HT1080 (cell line): ENCODE data around the gene DMD. TPM values are rescaled to one million over a fixed set of nuclear protein-coding genes. Genes with fewer than 3 reads are reported as not detected.
A peak's percentile ranks its signal among the peaks of the same experiment; 100 is the strongest.
"Not testable (repeated sequence)": the region's sequence is repeated elsewhere in the genome, so short reads cannot be mapped to it uniquely, and the experiment has no call there.

Experiments
- DNase-seq: peaks from one replicate; pipeline ENCODE4 v3.0.0-alpha.2; 2015; ENCODE audit warnings: low read depth
- total RNA-seq: library from RNA; depleted of rRNA; stranded (reverse); fragments of >200 nt; shearing (Covaris generic); gene quantifications from 2 replicates; pipeline ENCODE4 v1.2.3, GENCODE V29; 2014

The DMD gene
- total RNA-seq, 1 experiment from 2014 or later = 4.0 TPM

DNA sequence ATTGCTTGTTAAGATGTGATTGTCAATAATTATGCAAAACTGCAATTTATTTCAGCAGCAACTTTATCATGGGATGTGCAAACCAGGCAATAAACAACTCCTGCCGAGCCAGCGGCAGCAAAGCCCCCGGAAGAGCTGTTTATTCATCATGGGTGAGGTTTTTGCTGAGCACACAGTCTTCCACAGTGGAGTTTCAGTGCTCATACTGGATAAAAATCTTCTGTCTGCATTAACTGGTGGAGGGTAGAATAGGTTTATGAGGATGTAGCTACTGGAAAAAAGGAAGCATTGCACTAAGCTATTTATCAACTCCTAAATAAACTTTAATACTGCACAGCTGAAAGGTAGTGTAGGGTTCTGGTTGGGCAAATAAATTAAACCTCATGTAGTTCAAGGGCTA, 1582.2 kb downstream of the DMD start:
- DNase-seq = no peak

DNA sequence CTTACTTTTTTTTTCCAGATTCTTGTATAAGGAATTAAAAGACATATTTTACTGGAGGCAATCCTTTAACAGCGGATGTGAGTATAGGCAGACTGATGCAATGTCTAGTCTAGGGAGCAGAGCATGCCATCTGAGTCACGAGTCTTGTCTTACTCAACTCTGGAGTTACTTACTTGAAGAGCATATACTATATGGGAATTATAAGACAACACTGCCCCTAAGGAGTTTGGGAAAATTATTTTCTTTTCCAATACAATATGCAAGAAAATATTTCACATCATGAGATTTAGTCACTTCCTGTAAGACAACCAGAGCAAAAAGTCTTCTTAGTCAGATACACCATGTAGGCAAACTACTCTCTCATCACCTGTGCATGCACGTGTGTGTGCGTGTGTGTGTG, 1602.2 kb downstream of the DMD start:
- peak; percentile 89 for DNase-seq

DNA sequence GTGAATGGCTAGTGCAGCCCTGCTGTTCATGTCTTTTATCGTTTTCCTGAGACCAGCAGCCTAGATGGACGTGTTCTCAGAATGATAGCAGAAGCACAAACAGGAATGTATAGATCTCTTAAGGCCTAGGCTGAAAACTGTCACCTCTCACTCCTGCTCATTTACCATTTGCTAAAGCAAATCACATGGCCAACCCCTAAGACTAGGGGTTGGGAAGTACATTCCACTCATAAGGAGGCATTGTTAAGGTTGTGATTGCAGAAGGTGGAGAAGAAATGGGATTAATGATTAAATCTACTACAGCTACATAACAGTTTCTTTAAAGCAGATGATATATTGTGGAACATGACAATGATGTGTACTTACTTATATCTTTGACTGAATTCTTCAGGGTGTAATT, 1602.7 kb downstream of the DMD start:
- DNase-seq = peak; percentile 1

DNA sequence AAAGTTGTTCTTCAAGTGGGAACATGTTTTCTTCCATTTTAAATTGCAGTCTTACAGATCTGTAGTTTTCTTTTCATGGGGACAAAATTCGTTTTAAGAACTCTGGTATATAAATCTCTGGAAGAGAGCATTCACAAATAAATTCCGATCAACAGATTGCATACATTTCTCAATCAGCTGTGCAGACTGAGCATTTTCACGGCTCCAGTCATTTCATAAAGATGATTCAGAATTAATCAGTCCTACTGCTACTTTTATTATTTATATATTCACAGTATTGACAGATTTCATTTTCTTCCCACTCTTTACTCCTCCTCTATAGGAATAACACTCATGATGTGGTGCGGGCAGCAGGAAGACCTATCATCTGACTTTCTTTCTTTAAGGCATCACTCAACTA, 1604.6 kb downstream of the DMD start:
- no peak for DNase-seq

DNA sequence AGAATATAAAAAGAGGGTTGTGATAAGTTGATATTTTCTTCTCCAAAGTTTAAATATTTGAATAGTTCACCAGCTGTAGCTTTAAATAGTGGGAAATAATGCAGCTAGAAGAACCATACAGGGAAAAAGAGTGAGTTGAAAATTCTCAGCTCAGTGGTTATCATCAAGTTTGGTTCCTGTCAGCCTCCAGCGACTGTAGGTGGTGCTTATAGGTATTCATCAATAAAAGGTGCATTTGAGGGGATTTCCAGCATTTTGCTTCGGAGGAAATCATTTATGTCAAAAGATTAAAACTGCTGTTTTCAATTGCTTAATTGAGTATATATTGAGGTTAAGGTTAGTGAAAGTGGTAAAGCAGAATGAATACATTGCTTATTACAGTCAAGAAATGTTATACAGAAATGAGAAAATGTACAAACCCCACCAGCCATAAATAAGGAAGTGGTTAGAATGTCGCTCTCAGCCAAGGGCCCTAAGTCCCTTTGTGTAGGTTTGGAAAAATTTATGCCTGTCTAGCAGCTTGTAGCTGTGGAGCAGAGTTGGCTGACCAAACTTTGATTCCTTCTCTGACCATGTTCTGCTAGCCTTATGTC, 1606.6 kb downstream of the DMD start:
- no peak for DNase-seq

DNA sequence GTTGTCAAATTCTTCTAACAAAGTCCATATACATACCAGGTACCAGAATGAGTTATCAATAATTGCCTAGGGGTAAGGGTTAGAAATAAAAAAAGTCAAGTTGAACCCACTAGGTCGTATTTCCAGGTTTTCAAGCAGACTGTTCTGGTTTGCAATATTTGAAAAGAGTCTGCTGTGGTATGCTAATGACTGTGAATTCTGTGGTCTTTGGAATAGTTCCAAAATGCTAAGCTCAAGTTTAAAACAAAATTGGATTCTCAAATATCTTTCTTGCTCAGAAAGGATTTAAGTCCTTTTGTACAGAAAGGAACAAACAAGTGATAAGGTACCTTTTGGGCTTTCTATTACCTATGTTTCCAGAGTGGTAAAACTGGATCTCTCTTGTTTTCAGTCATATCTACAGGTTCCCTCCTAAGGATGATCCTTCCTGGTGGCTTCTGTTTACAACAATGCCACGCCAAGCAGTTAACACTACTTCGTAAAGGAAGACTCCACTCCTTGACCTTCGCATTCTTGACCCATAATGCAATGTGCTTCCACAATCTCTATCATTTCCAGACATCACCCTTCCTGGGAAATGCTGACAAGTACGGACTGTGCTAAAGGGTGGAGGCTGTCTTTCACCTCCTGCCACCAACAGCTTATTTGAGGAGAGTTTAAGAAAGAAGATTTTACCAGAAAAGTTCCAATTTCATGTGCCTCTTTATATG, 1607.8 kb downstream of the DMD start:
- DNase-seq = no peak

DNA sequence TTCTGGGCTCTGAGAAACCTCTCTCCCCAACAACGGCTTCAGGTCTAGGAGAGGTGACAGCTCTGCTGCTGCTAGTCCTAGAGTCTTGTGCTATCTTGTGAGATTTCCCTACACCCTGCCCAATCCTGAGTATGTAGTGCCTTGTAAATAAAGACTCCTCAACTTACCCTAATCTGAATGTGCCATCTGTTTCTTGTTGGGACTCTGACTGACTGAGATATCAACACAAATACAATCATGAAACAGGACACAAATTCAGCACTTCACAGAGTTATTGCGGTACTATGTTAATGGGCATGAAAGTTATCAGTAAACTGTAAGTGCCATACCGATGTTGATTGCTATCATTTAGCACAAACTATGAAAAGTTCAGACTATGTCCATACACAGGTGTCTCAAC, 1610.5 kb downstream of the DMD start:
- no peak for DNase-seq

DNA sequence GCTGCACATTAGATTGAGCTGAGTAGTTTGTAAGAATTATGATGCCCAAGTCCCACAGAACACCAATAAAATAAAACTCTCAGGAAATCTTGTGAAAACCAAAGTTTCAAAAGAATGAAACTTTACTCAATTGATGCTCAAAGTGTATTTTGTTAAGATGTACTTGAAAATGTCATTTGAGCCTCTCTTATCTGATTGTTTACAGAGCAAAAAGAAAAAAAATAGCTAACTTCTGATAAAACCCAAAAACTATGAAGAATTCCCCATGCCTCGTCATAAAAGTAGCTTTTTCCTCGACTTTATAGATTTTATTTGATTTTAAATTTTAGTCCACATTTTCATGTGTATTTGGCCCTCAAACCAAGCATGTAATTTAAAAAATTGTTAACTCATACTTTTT, 1618.0 kb downstream of the DMD start:
- DNase-seq = no peak

DNA sequence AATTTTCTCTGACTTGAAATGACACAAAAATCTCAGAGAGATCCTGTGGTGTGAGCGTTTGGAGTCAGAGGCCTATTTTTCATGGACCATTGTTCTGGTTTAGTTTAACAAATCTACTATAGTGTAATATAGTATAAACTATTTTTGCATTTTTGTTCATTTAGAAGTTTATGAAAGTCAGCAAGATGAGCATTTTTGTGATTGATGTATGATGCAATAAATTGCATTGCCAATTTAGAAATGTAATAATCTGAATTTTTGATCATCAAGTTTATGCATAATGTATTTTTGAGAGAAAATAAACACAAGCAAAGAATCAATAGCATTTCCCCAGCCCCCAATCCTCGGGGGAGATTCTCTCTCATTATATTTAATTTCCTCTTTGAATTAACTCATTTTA, 1620.0 kb downstream of the DMD start:
- DNase-seq = no peak

DNA sequence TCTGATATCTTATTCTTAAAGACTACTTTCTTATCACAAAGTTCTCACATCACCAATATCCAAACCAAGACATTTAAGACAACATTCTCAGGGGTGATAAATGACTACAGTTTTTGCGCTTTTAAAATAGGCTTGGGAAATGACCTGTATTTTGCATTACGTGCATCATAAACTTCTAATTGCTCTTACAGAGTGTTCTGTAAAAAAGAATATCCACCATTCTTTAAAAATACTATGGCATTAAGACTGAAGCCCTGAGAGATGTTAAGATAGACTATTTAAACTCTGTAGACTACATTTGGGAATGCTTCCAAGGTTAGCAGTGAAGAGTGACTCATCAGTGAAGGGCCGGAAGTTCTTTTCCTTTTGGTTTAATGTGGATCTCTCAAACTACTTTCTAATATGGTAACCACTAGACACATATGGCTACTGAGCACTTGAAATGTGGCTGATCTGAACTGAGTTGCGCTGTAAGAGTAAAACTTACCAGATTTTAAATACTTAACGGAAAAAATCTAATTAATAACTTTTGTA, 1620.7 kb downstream of the DMD start:
- DNase-seq = peak; percentile 66

DNA sequence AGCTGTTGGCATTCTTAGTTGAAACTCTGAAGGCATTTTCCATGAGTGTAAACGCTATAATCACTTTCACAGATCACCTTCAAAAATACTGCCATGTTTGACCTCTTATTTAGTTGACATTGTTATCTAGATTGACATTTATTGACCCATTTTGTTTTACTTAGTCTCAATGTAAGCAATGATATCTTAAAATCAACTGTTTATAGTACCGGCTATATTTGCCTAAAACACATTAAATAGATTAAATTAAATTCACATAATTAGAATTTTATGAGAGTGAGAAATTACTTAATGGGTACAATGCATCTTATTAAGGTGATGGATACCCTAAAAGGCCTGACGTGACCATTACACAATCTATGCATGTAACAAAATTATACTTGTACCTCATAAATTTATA, 1621.8 kb downstream of the DMD start:
- DNase-seq = no peak

DNA sequence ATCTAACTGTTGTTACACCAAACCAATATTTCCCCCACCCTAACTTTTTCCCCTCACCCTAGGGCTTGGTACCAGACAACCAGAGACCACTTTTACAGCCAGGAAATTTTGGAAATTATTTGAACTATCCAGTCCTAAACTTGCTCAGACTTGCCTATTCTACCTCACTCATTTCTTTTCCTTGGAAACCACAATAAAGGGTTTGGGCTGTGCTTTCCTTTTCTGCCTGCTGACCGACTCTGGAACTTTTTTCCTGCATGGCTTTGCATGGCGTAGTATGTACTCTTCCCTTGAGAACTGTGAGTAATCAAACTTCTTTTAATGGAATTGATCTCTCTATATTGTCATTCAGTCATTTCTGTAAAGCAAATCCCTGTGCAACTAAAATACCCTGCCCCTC, 1623.0 kb downstream of the DMD start:
- DNase-seq = no peak

DNA sequence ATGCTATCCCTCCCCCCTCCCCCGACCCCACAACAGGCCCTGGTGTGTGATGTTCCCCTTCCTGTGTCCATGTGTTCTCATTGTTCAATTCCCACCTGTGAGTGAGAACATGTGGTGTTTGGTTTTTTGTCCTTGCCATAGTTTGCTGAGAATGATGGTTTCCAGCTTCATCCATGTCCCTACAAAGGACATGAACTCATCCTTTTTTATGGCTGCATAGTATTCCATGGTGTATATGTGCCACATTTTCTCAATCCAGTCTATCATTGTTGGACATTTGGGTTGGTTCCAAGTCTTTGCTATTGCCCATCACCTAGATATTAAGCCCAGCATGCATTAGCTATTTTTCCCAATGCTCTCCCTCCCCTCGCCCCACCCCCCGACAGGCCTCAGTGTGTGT, 1627.5 kb downstream of the DMD start:
- DNase-seq = not testable (repeated sequence)

DNA sequence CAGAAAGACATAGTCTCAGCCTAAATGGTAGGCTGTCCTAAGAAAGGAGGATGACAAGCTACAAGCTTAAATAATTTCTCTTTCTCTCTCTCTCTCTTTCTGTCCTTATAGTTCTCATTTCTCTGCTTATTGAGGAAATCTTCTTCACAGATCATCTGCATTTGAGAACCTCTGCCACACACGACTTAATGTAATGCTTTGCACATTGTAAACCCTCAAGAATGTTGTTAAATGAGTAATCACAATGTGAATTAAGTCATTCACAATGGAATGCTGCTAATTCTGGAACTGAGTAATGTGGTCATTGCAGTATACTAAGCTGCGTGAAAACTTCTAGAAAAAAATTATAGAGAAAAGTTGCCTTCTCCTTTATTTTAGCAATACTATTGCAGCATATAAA, 1630.6 kb downstream of the DMD start:
- peak; percentile 67 for DNase-seq

DNA sequence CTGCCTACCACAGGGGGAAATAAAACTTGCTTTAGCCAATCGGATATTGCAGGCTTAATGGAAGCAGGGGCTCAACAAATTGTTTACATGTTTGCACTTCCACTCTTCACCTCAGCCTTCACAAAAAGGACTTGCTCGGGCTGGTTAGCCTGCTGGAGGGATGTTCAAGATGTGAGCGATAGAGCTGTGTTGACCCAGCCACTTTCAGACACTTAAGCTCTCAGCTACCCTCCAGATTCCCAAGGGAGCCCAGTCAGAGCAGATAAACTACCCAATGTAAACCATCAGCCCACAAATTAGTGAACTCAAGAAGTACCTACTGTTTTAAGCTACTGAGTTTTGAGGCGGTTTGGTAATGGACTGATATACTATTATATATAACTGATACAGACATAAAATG, 1631.1 kb downstream of the DMD start:
- DNase-seq = no peak

DNA sequence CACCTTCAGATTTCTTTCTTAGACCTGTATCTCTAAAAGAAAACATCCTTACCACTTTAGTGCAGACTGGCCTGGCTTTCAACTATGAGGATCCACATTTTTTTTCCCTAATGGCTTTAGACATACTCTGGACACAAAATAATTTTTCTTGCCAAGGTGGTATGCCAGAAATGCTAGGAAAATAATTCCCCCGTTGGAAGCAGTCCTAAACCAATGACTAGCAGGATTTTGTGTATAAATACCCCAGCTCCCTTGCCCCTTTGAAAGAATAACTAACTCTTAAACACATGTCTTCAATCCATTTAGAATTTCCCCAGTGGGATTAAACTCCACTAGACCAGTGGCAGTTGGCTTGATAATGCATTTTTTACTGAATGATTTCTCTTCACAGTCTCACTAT, 1639.0 kb downstream of the DMD start:
- no peak for DNase-seq

DNA sequence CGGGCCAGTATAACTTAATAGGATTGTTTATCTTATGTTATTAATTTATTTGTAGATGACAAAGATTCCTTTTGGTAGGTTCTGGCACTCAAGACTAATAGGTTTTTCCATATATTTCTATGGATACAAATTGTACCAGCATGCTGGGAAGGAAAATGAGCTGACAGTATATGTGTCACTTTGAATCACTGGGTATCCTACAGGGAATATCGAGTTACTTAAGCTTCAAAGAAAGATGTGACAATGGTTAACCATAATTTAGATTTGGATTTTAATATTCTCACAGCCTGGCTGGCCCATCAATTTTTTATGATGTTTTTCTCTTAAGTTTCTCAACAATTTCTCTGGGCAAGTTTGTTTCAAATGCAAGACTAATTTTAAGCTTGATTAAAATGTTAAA, 1640.7 kb downstream of the DMD start:
- no peak for DNase-seq

DNA sequence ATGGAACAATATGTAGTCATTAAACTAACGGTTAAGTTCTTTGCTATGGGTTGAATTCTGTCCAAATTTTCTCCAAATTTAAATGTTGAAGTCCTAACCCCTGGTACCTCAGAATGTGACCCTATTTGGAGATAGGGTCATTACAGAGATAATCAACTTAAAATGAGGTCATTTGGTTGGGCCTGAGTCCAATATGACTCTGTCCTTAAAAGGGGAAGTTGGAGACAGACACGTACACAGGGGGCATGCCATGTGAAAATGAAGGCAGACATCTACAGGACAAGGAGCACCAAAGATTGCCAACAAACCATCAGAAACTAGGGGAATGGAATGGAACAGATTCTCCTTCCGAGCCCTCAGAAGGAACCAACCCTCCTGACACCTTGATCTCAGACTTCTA, 1647.6 kb downstream of the DMD start:
- no peak for DNase-seq

DNA sequence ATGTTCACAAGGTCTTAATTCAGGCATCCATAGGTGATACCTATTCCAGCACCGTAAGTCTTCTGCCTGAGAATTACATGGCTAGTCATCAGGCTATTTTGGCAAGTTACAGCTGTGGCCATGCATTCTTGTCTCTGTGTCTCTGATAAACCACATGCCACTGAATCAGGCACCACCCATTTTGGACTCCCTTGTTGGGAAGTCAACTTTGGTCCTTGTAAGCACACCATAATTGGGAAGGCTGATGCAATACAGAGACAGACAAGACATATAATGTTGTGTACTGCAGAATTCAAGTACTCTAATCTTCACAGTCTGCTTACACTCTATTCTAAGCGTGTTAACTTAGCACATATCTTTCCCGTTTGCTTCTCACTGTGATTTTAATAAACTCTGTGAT, 1655.8 kb downstream of the DMD start:
- DNase-seq = no peak

DNA sequence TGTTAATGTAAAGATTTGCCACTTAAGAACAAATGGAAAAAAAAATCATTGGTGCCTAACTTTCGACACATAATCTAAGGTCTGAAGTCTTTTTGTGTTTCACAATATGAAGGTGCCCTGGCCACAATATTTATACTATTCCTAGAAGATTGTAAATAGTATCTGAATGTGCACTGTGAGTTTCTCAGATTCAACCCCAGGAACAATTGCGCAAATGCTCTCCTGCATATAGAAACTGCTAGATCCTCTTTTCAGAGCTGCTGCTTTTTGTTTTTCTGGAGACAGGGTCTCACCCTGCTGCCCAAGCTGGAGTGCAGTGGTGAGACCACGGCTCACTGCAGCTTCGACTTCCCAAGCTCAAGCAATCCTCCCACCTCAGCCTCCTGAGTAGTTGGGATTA, 1659.4 kb downstream of the DMD start:
- no peak for DNase-seq

DNA sequence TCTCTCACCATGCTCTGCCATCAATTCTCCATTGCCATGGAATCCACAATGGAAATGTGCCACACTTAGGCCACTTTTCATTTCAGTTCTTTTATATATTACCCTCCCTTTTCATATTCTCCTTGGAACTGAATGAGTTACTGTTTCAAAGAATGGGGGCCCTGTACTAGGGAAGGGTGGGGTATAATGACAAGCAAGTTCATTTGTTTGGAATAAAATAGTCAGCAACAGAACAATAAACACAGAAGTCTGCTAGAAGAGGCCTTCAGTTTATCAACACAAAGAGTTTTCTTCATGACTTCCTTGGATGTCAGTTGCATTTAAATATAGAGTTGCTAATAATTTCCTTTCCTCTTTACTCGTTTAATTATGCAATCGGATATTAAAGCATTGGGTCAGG, 1661.2 kb downstream of the DMD start:
- no peak for DNase-seq

DNA sequence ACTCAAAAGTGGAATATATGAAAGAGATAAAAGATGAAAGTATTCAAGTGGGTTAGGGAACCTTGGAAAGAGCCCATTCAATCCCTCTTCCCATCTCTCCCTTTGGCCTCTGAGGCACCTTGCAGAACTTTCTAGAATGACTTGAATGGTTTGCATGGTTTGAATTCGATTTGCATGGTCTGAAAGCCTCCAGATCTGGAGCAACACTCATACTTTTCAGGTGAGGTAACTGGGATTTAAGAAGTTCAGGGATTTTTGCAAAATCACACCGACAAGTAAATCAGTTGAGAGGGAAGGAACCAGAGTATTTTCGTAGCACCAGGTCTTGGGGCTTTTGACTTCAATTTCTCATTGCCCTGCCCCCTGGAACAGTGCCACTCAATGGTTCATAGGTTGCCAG, 1663.5 kb downstream of the DMD start:
- DNase-seq = no peak

DNA sequence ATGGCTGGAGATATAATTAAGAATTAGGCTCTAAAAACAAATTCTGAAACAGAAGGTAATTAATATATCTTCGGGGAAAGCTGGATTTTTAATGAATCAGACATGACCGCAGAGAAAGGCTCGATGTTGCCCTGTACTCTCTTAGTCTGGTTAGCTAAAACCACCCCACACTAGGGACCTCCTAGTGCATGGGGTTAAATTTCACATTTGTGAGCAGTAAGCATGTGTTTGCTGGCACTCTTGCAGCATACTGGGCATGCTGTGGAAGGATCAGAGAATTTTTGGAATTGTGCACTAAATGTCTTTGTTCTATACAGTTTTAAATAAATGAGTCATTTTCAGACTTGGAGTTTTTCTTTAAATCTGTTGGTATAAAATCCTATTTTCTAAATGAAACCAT, 1663.9 kb downstream of the DMD start:
- DNase-seq = no peak
